HEK293 (cell line): Measurements from ENCODE around the gene CYTH3.

Source experiments
- CTCF ChIA-PET: fragments of 350-600 bp; formaldehyde crosslinking; extraction: SDS; loops from one replicate; lab custom pipeline; 2021; ENCODE audit warnings: antibody characterized with exemption; lab: Yijun Ruan, JAX
- POLR2A ChIA-PET: fragments of 300-600 bp; formaldehyde crosslinking; extraction: SDS; loops from one replicate; lab custom pipeline; 2020; ENCODE audit warnings: antibody characterized with exemption, inconsistent platforms; lab: Yijun Ruan, JAX
- H3K27ac ChIP-seq: fragments of 200-500 bp; sonication (Bioruptor generic); 2 replicates; pipeline ENCODE4 v1.5.1; 2014; ENCODE audit warnings: low read depth, low read length, control low read depth, inconsistent platforms; ENCODE audit errors: extremely low read depth
- H3K36me3 ChIP-seq, 2 experiments: fragments of 200-500 bp in 1 of 2; sonication (Bioruptor generic) in 1 of 2; 1 replicate in 1 of 2; 2 replicates in 1 of 2; pipeline ENCODE4 v1.5.1; 2014 to 2017; ENCODE audit warnings: inconsistent platforms in 2 of 2, low read length in 2 of 2; ENCODE audit not compliant: control insufficient read depth in 2 of 2, insufficient read depth in 1 of 2
- H3K4me1 ChIP-seq: fragments of 200-500 bp; sonication (Bioruptor generic); 2 replicates; pipeline ENCODE4 v1.5.1; 2014; ENCODE audit warnings: mild to moderate bottlenecking, low read length, inconsistent platforms; ENCODE audit not compliant: control insufficient read depth, insufficient read depth
- H3K4me3 ChIP-seq: 2 replicates; pipeline ENCODE4 v1.5.1; 2011; ENCODE audit warnings: low read depth, mild to moderate bottlenecking, control low read depth, low read length, moderate library complexity
- H3K9me3 ChIP-seq: fragments of 200-500 bp; sonication (Bioruptor generic); 2 replicates; pipeline ENCODE4 v1.5.1; 2014; ENCODE audit warnings: low read depth, low read length, inconsistent platforms; ENCODE audit not compliant: control insufficient read depth, insufficient read depth
- ATF2 ChIP-seq: fragments of 450-650 bp; formaldehyde crosslinking; IDR thresholded peaks from 2 replicates; pipeline ENCODE4 v1.5.1; 2016; ENCODE audit warnings: missing biosample characterization, missing genetic modification characterization, low read depth
- BCL11A ChIP-seq: fragments of 450-650 bp; formaldehyde crosslinking; IDR thresholded peaks from 2 replicates; pipeline ENCODE4 v1.5.1; 2016; ENCODE audit warnings: low read depth, missing biosample characterization, missing genetic modification characterization
- FEZF1 ChIP-seq: fragments of 450-650 bp; formaldehyde crosslinking; IDR thresholded peaks from 2 replicates; pipeline ENCODE4 v1.5.1; 2016; ENCODE audit warnings: missing biosample characterization, missing genetic modification characterization
- GFI1B ChIP-seq: fragments of 450-650 bp; formaldehyde crosslinking; IDR thresholded peaks from 2 replicates; pipeline ENCODE4 v1.5.1; 2016; ENCODE audit warnings: missing biosample characterization, missing genetic modification characterization
- HOXC10 ChIP-seq: sonication (generic); formaldehyde crosslinking; IDR thresholded peaks from 2 replicates; pipeline ENCODE4 v1.8.1; 2023; ENCODE audit warnings: mild to moderate bottlenecking, missing genetic modification reagents
- SCRT1 ChIP-seq: fragments of 450-650 bp; formaldehyde crosslinking; IDR thresholded peaks from 2 replicates; pipeline ENCODE4 v1.5.1; 2016; ENCODE audit warnings: missing biosample characterization, missing genetic modification characterization, borderline replicate concordance
- SETDB1 ChIP-seq: IDR thresholded peaks from one replicate; pipeline ENCODE4 v1.6.1; 2017; ENCODE audit warnings: mild to moderate bottlenecking, low read length, moderate library complexity, mixed read lengths; ENCODE audit not compliant: insufficient read length
- TSHZ1 ChIP-seq: fragments of 450-650 bp; formaldehyde crosslinking; IDR thresholded peaks from 2 replicates; pipeline ENCODE4 v1.5.1; 2016; ENCODE audit warnings: missing biosample characterization, missing genetic modification characterization, borderline replicate concordance
- ZBTB1 ChIP-seq: fragments of 450-650 bp; formaldehyde crosslinking; IDR thresholded peaks from 2 replicates; pipeline ENCODE4 v1.5.1; 2016; ENCODE audit warnings: missing biosample characterization, missing genetic modification characterization
- ZBTB21 ChIP-seq: fragments of 450-650 bp; formaldehyde crosslinking; IDR thresholded peaks from 2 replicates; pipeline ENCODE4 v1.5.1; 2017; ENCODE audit warnings: missing biosample characterization, missing genetic modification characterization
- ZFP3 ChIP-seq: fragments of 450-650 bp; formaldehyde crosslinking; IDR thresholded peaks from 2 replicates; pipeline ENCODE4 v1.5.1; 2016; ENCODE audit warnings: low read depth, missing biosample characterization, missing genetic modification characterization
- ZNF112 ChIP-seq: fragments of 450-650 bp; formaldehyde crosslinking; IDR thresholded peaks from 2 replicates; pipeline ENCODE4 v1.5.0; 2017; ENCODE audit warnings: missing biosample characterization, missing genetic modification characterization
- ZNF266 ChIP-seq: fragments of 450-650 bp; formaldehyde crosslinking; IDR thresholded peaks from 2 replicates; pipeline ENCODE4 v1.5.1; 2016; ENCODE audit warnings: missing biosample characterization, missing genetic modification characterization, low read depth
- ZNF354C ChIP-seq: fragments of 450-650 bp; formaldehyde crosslinking; IDR thresholded peaks from 2 replicates; pipeline ENCODE4 v1.5.1; 2016; ENCODE audit warnings: missing biosample characterization, missing genetic modification characterization, low read depth, borderline replicate concordance
- ZNF37A ChIP-seq: fragments of 450-650 bp; IDR thresholded peaks from 2 replicates; pipeline ENCODE4 v1.5.1; 2018; ENCODE audit warnings: missing biosample characterization, missing genetic modification characterization
- ZNF423 ChIP-seq: fragments of 450-650 bp; formaldehyde crosslinking; IDR thresholded peaks from 2 replicates; pipeline ENCODE4 v1.5.1; 2016; ENCODE audit warnings: missing biosample characterization, missing genetic modification characterization
- ZNF544 ChIP-seq: fragments of 450-650 bp; formaldehyde crosslinking; IDR thresholded peaks from 2 replicates; pipeline ENCODE4 v1.5.0; 2017; ENCODE audit warnings: missing biosample characterization, missing genetic modification characterization
- ZNF585B ChIP-seq: fragments of 450-650 bp; formaldehyde crosslinking; IDR thresholded peaks from 2 replicates; pipeline ENCODE4 v1.5.1; 2016; ENCODE audit warnings: missing biosample characterization, missing genetic modification characterization
- ZNF626 ChIP-seq: fragments of 450-650 bp; sonication (Bioruptor Pico); formaldehyde crosslinking; IDR thresholded peaks from 2 replicates; pipeline ENCODE4 v1.5.1; 2018; ENCODE audit warnings: missing biosample characterization, missing genetic modification characterization, inconsistent platforms
- ZNF777 ChIP-seq: fragments of 450-650 bp; formaldehyde crosslinking; IDR thresholded peaks from 2 replicates; pipeline ENCODE4 v1.5.1; 2017; ENCODE audit warnings: missing biosample characterization, missing genetic modification characterization, borderline replicate concordance
- ZSCAN5A ChIP-seq: fragments of 450-650 bp; formaldehyde crosslinking; IDR thresholded peaks from 2 replicates; pipeline ENCODE4 v1.5.1; 2016; ENCODE audit warnings: missing biosample characterization, missing genetic modification characterization
- TF ChIP-seq, protein P1 (sequence below): fragments of 450-650 bp; formaldehyde crosslinking; IDR thresholded peaks from 2 replicates; pipeline ENCODE4 v1.5.1; 2017; ENCODE audit warnings: missing biosample characterization, missing genetic modification characterization
- TF ChIP-seq, protein P2 (sequence below): fragments of 450-650 bp; formaldehyde crosslinking; IDR thresholded peaks from 2 replicates; pipeline ENCODE4 v1.5.1; 2016; ENCODE audit warnings: missing biosample characterization, missing genetic modification characterization
- TF ChIP-seq, protein P3 (sequence below): fragments of 450-650 bp; formaldehyde crosslinking; IDR thresholded peaks from 2 replicates; pipeline ENCODE4 v1.5.1; 2017; ENCODE audit warnings: missing biosample characterization, missing genetic modification characterization

Gene CYTH3

GRCh38 chr7:6279341-6279740 lies 6.9 kb upstream of the CYTH3 start:
- H3K4me1 ChIP-seq = no peaks in the 10 kb centered on the region
- TF ChIP-seq, protein P1, sequence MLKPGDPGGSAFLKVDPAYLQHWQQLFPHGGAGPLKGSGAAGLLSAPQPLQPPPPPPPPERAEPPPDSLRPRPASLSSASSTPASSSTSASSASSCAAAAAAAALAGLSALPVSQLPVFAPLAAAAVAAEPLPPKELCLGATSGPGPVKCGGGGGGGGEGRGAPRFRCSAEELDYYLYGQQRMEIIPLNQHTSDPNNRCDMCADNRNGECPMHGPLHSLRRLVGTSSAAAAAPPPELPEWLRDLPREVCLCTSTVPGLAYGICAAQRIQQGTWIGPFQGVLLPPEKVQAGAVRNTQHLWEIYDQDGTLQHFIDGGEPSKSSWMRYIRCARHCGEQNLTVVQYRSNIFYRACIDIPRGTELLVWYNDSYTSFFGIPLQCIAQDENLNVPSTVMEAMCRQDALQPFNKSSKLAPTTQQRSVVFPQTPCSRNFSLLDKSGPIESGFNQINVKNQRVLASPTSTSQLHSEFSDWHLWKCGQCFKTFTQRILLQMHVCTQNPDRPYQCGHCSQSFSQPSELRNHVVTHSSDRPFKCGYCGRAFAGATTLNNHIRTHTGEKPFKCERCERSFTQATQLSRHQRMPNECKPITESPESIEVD (tag by site-specific recombination) = no peak
- TF ChIP-seq ZNF423 (tag by site-specific recombination) (no peak), FEZF1 (no peak), HOXC10 (CRISPR knock-in tag) (no peak), ZNF354C (tag by site-specific recombination) (no peak), ZBTB21 (tag by site-specific recombination) (no peak), ZNF37A (tag by site-specific recombination) (no peak), GFI1B (tag by site-specific recombination) (no peak), ZNF626 (tag by site-specific recombination) (no peak), ZNF777 (no peak), ZNF112 (tag by site-specific recombination) (no peak), ZNF544 (tag by site-specific recombination) (no peak), ZBTB1 (no peak), ZNF266 (tag by site-specific recombination) (no peak), ATF2 (tag by site-specific recombination) (no peak)
- TF ChIP-seq, protein P2, sequence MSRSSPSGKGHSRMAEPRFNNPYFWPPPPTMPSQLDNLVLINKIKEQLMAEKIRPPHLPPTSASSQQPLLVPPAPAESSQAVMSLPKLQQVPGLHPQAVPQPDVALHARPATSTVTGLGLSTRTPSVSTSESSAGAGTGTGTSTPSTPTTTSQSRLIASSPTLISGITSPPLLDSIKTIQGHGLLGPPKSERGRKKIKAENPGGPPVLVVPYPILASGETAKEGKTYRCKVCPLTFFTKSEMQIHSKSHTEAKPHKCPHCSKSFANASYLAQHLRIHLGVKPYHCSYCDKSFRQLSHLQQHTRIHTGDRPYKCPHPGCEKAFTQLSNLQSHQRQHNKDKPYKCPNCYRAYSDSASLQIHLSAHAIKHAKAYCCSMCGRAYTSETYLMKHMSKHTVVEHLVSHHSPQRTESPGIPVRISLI = no peak
- TF ChIP-seq, protein P3, sequence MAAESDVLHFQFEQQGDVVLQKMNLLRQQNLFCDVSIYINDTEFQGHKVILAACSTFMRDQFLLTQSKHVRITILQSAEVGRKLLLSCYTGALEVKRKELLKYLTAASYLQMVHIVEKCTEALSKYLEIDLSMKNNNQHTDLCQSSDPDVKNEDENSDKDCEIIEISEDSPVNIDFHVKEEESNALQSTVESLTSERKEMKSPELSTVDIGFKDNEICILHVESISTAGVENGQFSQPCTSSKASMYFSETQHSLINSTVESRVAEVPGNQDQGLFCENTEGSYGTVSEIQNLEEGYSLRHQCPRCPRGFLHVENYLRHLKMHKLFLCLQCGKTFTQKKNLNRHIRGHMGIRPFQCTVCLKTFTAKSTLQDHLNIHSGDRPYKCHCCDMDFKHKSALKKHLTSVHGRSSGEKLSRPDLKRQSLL = no peak
- TF ChIP-seq, all 188 proteins: peak for 0
- CTCF ChIA-PET = no interaction called here
- POLR2A ChIA-PET = interaction anchor here (0.6 kb wide), 1 partner anchor 49 kb away, joined by 4 read pairs; no protein-coding TSS in a partner anchor
- Histone ChIP-seq H3K4me3 (no peak overlapping the region), H3K9me3 (no peaks in the 10 kb centered on the region), H3K36me3 (no peaks in the 10 kb centered on the region), H3K27ac (no peak overlapping the region)

DNA sequence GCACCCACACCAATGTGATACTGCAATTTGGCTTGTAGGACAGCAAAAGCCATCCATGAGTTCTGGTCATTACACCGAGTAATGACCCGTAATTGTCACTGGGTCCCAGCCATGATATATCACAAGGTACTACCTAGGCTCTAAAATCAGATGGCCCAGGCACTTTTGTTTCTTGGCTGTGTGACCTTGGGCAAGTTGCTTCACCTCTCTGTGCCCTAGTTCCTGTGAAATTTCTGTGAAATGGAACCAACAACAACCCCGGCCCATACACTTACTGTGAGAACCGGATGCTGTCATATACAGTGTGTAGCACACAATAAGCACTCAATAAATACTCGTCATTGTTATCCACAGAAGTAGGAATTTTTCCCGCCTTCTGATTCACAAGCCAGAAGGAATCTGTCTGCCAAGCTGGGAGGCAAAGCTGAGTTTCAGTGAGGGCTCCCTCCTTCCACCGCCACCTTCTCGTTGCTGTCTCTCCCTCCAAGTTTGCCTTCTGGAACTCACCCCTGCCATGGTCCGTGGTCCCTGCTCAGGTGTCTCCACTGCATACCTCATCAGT lies 6.4 kb upstream of the CYTH3 start:
- no peak overlapping the region for H3K4me3 ChIP-seq
- no peaks in the 10 kb centered on the region for H3K9me3 ChIP-seq
- no peak overlapping the region for H3K27ac ChIP-seq
- ChIA-PET CTCF (no interaction called here), POLR2A (interaction anchor here (0.6 kb wide), 1 partner anchor 49 kb away, joined by 4 read pairs; no protein-coding TSS in a partner anchor)
- H3K4me1 ChIP-seq = no peaks in the 10 kb centered on the region
- no peaks in the 10 kb centered on the region for H3K36me3 ChIP-seq
- no peak for TF ChIP-seq BCL11A (tag by site-specific recombination)
- no peak for TF ChIP-seq SCRT1
- TF ChIP-seq TSHZ1 (tag by site-specific recombination) = no peak
- no peak for TF ChIP-seq ZSCAN5A
- no peak for TF ChIP-seq ZNF585B (tag by site-specific recombination)
- TF ChIP-seq, protein P1 (tag by site-specific recombination) = no peak
- no peak for TF ChIP-seq ZFP3 (tag by site-specific recombination)
- no peak for TF ChIP-seq SETDB1
